Activated CD4-positive, alpha-beta T cell treated with anti-CD3 and anti-CD28 coated beads, Interleukin-2, amount 10 ng/mL, durations not matched to agents 7 days and 5 days (primary cell): ENCODE measurements around the gene FOXD1. TPM values are rescaled to one million over a fixed set of nuclear protein-coding genes. Genes with fewer than 3 reads are reported as not detected.
A peak's percentile ranks its signal among the peaks of the same experiment; 100 is the strongest.

Experiments
- CTCF ChIA-PET: fragments of 350-600 bp; sonication (Branson Sonifier 250); formaldehyde crosslinking; loops from one replicate; lab custom pipeline; 2021; ENCODE audit warnings: antibody characterized with exemption; lab: Charles Lee
- POLR2A ChIA-PET: fragments of 350-600 bp; sonication (Branson Sonifier 250); formaldehyde crosslinking; loops from one replicate; lab custom pipeline; 2021; ENCODE audit warnings: antibody characterized with exemption; lab: Charles Lee
- DNase-seq: peaks from one replicate; pipeline ENCODE4 v3.0.0-alpha.2; 2020
- H3K27ac Mint-ChIP-seq: one replicate; pipeline ENCODE4 v1.8.0; 2021; ENCODE audit warnings: mild to moderate bottlenecking, moderate library complexity, mixed read lengths
- H3K27me3 Mint-ChIP-seq: one replicate; pipeline ENCODE4 v1.8.0; 2021; ENCODE audit warnings: mixed read lengths
- H3K36me3 Mint-ChIP-seq: one replicate; pipeline ENCODE4 v1.8.0; 2021; ENCODE audit warnings: low read depth, mixed read lengths
- H3K4me1 Mint-ChIP-seq: one replicate; pipeline ENCODE4 v1.8.0; 2021; ENCODE audit warnings: mixed read lengths
- H3K4me3 Mint-ChIP-seq: one replicate; pipeline ENCODE4 v1.8.0; 2021; ENCODE audit warnings: mild to moderate bottlenecking, moderate library complexity, mixed read lengths
- H3K9me3 Mint-ChIP-seq: one replicate; pipeline ENCODE4 v1.8.0; 2021; ENCODE audit warnings: mixed read lengths
- total RNA-seq, 2 experiments: library from RNA; stranded (reverse); gene quantifications; one replicate each; pipeline ENCODE4 v1.2.3, GENCODE V29; 2021

FOXD1 gene
- total RNA-seq, 2 experiments from 2014 or later, result not detected

GRCh38 chr5:73443829-73444498 lies 4.6 kb downstream of the FOXD1 start:
- H3K4me1 Mint-ChIP-seq, result peaks cover 10% of the 10 kb centered on the region
- ChIA-PET CTCF (interaction anchor here (1.5 kb wide), 1 partner anchor 24 kb away, joined by 3 read pairs; no protein-coding TSS in a partner anchor), POLR2A (no interaction called here)
- no peak overlapping the region for H3K4me3 Mint-ChIP-seq
- no peaks in the 10 kb centered on the region for H3K36me3 Mint-ChIP-seq
- no peak for DNase-seq
- H3K27ac Mint-ChIP-seq, result no peak overlapping the region
- peaks cover 77% of the 10 kb centered on the region for H3K27me3 Mint-ChIP-seq
- no peaks in the 10 kb centered on the region for H3K9me3 Mint-ChIP-seq

DNA sequence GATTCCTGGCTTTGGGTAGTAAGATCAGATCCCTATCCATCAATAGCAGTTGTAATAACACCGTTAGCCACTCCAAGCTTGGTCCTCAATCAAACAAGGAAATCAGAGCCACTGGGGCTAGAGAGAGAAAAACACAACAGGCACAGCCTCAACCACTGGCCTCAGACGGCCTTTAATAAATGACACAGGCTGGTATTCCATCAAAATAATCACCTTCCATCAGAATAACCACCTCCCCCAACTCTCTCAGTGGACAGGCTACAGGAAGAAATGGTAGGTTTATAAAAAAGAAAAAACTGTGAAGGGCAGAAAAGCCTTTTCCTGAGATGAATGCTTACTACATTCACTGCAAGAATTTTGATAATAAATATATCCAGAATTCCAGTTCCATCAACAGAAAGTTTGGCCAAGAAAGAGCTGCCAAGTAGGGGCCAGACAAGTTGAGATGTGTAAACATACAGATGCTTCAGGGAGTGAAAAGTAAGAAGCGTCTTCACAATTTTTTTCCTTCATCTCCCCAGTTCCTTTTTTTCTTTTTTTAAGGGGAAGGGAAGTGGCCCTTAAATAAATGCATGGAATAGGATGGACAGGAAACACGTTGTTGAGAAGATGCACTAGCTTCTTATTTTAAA lies 5.5 kb downstream of the FOXD1 start:
- Mint-ChIP-seq H3K4me3 (no peak overlapping the region), H3K4me1 (peaks cover 5% of the 10 kb centered on the region), H3K27ac (no peak overlapping the region), H3K27me3 (peaks cover 80% of the 10 kb centered on the region), H3K36me3 (no peaks in the 10 kb centered on the region), H3K9me3 (no peaks in the 10 kb centered on the region)
- CTCF ChIA-PET, result interaction anchor here (1.5 kb wide), 1 partner anchor 23 kb away, joined by 3 read pairs; no protein-coding TSS in a partner anchor
- POLR2A ChIA-PET, result no interaction called here
- DNase-seq, result no peak

- ChIA-PET POLR2A (no interaction called here), CTCF (interaction anchor here (1.5 kb wide), 2 partner anchors 22 to 64 kb away, joined by 3 to 4 read pairs; no protein-coding TSS in a partner anchor)
- DNase-seq, result no peak
- Mint-ChIP-seq H3K4me3 (no peak overlapping the region), H3K27me3 (peaks cover 82% of the 10 kb centered on the region), H3K4me1 (peaks cover 4% of the 10 kb centered on the region), H3K9me3 (no peaks in the 10 kb centered on the region), H3K36me3 (no peaks in the 10 kb centered on the region), H3K27ac (no peak overlapping the region)
These were observed 6.3 kb downstream of the FOXD1 start for GRCh38 chr5:73442231-73442811.

DNA sequence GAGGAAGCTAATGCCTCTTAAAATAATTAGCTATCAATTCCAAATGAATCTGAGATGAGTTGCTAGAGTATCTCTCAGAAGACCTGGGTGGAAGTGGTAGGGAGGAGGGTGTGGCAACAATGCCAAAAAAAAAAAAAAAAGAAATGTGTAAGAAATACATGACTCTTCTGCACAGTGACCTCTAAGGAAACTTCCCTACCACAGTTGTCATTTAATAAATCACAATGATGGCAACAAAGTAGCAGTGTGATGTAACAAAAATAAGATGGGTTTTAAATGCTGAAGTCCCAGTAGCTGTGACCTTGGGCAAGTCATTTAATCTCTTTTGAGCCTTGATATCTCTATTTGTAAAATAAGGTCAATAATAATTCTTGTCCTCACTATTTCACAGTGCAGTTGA lies 7.2 kb downstream of the FOXD1 start:
- POLR2A ChIA-PET, result no interaction called here

DNA sequence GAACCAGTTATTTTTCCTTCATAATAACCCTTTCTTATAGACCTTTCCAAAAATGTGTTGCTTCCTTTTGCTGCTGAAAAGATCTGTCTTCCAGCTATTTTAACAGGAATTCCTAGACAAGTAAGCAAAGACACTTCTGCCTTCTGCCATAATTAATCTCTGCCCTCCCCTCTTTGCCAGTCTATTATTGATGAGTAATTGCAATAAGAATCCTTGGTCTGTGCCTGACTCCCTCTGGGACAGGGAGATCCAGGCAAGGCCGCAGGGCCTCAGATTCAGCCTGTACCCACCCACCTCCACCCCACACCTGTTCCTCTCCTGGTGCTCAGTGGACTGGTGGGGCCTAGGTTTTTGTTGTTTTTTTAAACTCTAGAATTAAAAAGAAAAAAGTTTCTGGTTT lies 8.3 kb downstream of the FOXD1 start:
- Mint-ChIP-seq H3K27ac (no peak overlapping the region), H3K9me3 (no peaks in the 10 kb centered on the region), H3K27me3 (peaks cover 87% of the 10 kb centered on the region), H3K4me1 (peaks cover 6% of the 10 kb centered on the region), H3K4me3 (no peak overlapping the region), H3K36me3 (no peaks in the 10 kb centered on the region)
- CTCF ChIA-PET, result interaction anchor here (1.4 kb wide), 1 partner anchor 10 kb away, joined by 4 read pairs; no protein-coding TSS in a partner anchor
- no peak for DNase-seq
- POLR2A ChIA-PET, result no interaction called here

More for the DNA sequence above, 7.2 kb downstream of the FOXD1 start:
- H3K27me3 Mint-ChIP-seq, result peaks cover 83% of the 10 kb centered on the region
- CTCF ChIA-PET, result interaction anchor here (0.6 to 1.5 kb wide), 4 partner anchors 9 to 484 kb away, joined by 3 to 4 read pairs (median 4); no protein-coding TSS in a partner anchor
- no peak overlapping the region for H3K4me3 Mint-ChIP-seq
- no peak for DNase-seq
- no peaks in the 10 kb centered on the region for H3K9me3 Mint-ChIP-seq
- no peaks in the 10 kb centered on the region for H3K4me1 Mint-ChIP-seq
- no peak overlapping the region for H3K27ac Mint-ChIP-seq
- H3K36me3 Mint-ChIP-seq, result no peaks in the 10 kb centered on the region

GRCh38 chr5:73438645-73439470 lies 9.7 kb downstream of the FOXD1 start:
- Mint-ChIP-seq H3K9me3 (no peaks in the 10 kb centered on the region), H3K27ac (no peak overlapping the region), H3K27me3 (peaks cover 85% of the 10 kb centered on the region), H3K36me3 (no peaks in the 10 kb centered on the region), H3K4me1 (peaks cover 6% of the 10 kb centered on the region), H3K4me3 (no peak overlapping the region)
- CTCF ChIA-PET, result no interaction called here
- no peak for DNase-seq
- POLR2A ChIA-PET, result no interaction called here

DNA sequence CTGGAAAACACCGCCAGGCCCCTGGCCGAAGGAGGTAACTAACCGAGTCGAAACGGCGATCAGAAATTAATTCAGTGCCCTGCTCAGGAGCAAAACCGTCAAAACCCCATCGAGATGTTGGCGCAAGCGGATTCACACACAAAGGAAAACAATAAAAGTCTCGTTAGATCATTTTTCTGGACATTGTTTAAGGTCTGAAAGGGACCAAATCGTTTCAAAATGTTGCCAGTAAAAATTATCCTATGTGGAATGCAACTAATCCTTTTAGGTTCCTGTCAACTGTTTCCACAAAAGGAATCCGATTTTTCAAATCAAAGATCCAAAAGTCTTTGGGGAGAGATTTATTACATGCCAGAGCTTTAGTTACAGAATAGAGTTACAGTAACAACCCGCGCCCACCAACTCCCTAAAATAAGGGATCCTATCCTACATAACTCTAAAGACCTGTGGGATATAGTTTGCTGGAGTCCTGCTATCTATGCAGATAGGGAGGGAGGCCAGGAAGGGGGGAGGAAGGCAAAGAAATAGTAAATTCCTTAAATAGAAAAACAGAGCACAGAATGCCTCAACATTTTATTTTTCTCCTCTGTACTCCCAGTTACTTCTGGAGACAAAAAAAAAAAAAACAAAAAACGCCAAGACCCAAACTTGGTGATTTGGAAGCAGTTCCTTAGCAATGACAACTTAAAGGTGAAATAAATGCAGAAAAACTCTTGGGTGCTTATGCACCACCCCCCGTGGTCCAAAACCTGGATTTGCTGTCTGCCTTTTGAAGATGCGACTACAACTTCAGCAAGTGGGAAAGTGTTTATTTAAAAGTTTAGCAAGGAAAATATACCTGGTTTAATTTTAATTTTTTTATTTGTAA lies 10.6 kb downstream of the FOXD1 start:
- ChIA-PET CTCF (no interaction called here), POLR2A (no interaction called here)
- H3K4me1 Mint-ChIP-seq, result peaks cover 6% of the 10 kb centered on the region
- no peak overlapping the region for H3K27ac Mint-ChIP-seq
- H3K4me3 Mint-ChIP-seq, result no peak overlapping the region
- no peaks in the 10 kb centered on the region for H3K9me3 Mint-ChIP-seq
- no peak for DNase-seq
- no peaks in the 10 kb centered on the region for H3K36me3 Mint-ChIP-seq
- peaks cover 84% of the 10 kb centered on the region for H3K27me3 Mint-ChIP-seq

- CTCF ChIA-PET, result interaction anchor here (0.6 kb wide), 1 partner anchor 17 kb away, joined by 5 read pairs; no protein-coding TSS in a partner anchor
- Mint-ChIP-seq H3K4me3 (no peak overlapping the region), H3K9me3 (no peaks in the 10 kb centered on the region), H3K27me3 (peaks cover 82% of the 10 kb centered on the region), H3K4me1 (peaks cover 6% of the 10 kb centered on the region), H3K36me3 (no peaks in the 10 kb centered on the region), H3K27ac (peak overlapping the region; percentile 25)
- POLR2A ChIA-PET, result no interaction called here
- DNase-seq, result no peak
These were observed 11.3 kb downstream of the FOXD1 start for GRCh38 chr5:73437101-73437776.

GRCh38 chr5:73436535-73437100 lies 12.0 kb downstream of the FOXD1 start:
- H3K9me3 Mint-ChIP-seq, result no peaks in the 10 kb centered on the region
- ChIA-PET CTCF (no interaction called here), POLR2A (no interaction called here)
- H3K27me3 Mint-ChIP-seq, result peaks cover 81% of the 10 kb centered on the region
- DNase-seq, result no peak
- H3K27ac Mint-ChIP-seq, result no peak overlapping the region
- H3K4me1 Mint-ChIP-seq, result peaks cover 6% of the 10 kb centered on the region
- H3K36me3 Mint-ChIP-seq, result no peaks in the 10 kb centered on the region
- no peak overlapping the region for H3K4me3 Mint-ChIP-seq

- H3K36me3 Mint-ChIP-seq, result no peaks in the 10 kb centered on the region
- no peak overlapping the region for H3K4me3 Mint-ChIP-seq
- no peaks in the 10 kb centered on the region for H3K9me3 Mint-ChIP-seq
- ChIA-PET POLR2A (no interaction called here), CTCF (no interaction called here)
- H3K4me1 Mint-ChIP-seq, result peaks cover 6% of the 10 kb centered on the region
- H3K27me3 Mint-ChIP-seq, result peaks cover 76% of the 10 kb centered on the region
- no peak for DNase-seq
- peak overlapping the region; percentile 82 for H3K27ac Mint-ChIP-seq
These were observed 12.6 kb downstream of the FOXD1 start for GRCh38 chr5:73435759-73436534.

- H3K9me3 Mint-ChIP-seq, result no peaks in the 10 kb centered on the region
- DNase-seq, result no peak
- no peak overlapping the region for H3K27ac Mint-ChIP-seq
- no peaks in the 10 kb centered on the region for H3K36me3 Mint-ChIP-seq
- no peak overlapping the region for H3K4me3 Mint-ChIP-seq
- ChIA-PET POLR2A (no interaction called here), CTCF (no interaction called here)
- peaks cover 73% of the 10 kb centered on the region for H3K27me3 Mint-ChIP-seq
- H3K4me1 Mint-ChIP-seq, result peaks cover 6% of the 10 kb centered on the region
These were observed 13.7 kb downstream of the FOXD1 start for GRCh38 chr5:73434907-73435306.
